GM18873 (cell line): Measurements from ENCODE around the gene RBM5.

Experiments used
- ATAC-seq: cut with Tn5 transposase; IDR thresholded peaks from one replicate; pipeline ENCODE4 v1.9.1; 2021; ENCODE audit warnings: mild to moderate bottlenecking, moderate library complexity, moderate number of reproducible peaks; ENCODE audit not compliant: unreplicated experiment, low FRiP score

The RBM5 gene

DNA sequence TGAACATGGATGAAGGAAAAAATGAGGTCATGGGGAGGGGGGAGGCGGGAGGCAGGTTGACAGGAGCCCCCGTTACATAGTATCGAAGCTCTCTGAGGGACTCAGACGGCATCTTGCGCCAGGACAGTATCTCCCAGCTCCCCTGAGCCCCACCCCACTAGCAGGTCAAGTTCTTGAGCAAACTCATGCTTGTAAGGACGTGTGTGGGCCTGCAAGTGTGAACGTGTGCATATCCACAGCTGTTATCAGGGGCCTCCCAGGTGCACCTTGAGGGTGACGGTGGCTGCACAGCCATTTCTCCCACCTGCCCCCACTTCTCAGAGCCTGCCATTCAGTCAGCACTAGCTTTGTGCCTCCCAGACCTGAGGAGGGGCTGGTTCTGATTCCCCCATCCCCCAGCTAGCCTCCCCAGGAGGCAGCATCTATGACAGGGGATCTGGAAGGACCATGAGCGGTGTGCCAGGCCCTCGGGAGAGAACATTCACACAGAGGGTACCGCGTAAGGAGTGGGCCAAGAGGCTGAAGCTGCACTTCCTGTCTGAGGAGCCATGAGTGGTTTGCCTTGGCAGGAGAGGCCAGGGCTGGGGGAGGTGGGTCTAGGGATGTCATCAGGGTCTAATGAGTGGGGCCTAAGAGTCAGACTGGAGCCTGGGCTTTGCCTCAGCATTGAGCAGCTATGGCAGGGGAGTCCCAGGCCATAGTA, 69.3 kb downstream of the RBM5 start:
- ATAC-seq = no peak

DNA sequence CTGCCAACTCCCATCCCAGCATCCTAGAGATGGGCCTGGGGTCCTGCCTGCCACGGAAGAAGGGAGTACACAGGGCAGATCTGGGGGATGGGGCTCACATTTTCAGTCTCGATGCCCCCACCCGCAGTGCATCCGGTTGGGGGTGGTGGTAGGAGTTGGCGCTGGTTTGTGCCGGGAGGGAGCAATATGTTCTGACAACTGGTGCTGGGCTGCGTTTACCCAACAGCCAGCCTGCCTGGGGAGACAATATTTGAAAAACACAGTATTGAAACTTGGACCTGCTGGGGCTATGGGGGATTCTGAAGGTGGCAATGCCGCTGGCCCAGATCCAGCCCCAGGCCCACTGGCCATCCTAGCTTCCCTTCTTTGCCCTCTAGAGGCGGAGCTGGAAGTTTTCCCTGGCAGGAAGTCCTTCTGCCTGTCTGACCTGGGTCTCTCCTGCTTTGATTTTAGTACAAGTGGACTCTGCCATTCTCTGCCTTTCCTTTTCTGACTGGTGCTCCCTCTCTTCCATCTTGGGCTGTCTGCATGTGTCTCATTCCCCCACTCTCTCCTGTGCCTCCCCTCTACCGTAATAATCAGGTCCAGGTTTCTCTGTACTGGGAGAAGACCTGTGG, 69.9 kb downstream of the RBM5 start:
- no peak for ATAC-seq

DNA sequence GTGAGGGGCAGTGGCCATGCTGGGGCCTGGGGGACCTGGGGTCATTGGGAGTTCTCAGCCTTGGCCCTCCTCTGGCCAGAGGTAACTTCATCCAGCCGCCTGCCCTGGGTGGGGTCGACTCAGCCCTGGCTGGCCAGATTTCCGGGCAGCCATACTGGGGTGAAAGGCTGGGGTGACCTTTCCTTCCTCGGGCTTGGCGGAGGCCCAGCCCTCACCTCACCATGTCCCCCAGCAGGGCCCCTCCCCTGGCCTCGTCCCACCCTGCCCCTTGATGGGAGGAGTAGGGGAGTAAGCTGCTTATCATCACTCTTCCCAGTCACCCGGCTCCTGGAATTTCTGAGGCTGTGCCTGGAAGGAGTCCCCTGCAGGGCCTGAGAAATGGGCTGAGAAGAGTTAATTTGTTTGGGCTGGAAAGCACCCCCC, 71.9 kb downstream of the RBM5 start:
- ATAC-seq = no peak

DNA sequence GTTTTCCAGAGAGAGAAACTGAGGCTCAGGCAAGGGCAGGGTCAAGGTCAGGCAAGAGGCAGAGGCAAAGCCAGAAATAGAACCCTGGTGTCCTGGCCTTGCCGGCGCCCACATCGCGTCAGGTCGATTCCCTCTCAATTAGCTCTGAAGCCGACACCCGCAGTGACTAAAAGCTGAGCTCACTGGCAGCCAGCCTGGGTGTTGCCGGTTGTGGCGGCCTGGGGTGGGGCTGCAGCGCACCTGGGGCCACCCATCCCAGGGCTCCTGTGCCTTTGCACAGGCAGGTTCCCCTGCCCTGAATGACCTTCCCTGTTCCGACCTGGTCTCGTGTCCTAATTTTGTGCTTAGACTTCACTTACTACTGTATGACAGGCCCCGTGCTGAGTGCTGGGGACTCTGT, 72.6 kb downstream of the RBM5 start:
- no peak for ATAC-seq

DNA sequence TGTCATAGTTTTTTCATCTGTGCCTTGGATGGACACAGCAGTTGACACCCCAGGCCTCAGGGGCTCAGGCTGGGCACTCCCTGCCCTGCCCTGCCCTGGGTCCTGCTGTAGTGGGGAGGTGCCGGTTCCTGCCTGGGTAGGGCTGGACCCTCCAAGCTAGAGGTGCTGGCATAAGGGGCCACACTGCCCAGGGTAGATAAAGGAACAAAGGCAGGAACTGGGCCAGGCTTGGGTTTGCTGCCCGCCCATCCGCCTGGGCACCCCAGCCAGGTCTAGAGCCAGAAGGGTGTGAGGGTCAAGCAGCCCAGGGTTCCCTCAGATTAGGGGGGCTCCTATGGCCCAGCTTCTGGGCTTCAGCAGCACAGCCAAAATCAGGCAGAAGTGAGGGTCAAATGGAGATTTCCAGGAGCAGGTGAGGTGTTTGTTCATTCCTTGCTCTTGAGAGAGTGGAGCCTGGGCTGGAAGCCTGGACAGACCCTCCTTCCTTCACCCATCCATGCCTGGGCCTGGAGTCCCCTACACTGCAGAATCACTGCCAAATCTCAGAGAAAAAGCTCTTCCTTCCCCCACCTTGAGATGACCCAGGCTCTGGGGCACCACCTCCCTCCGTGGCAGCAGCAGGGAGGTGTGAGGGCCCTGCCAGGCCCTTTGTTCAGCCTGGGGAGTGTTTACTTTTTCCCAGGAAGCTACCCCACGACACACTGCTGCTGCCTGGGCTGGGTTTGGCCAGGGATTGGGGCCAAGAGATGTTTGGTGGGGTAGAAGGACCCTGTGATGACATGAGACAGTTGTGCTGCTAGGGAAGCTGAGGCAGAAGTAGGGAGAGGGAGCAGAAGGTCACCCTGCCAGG, 73.5 kb downstream of the RBM5 start:
- ATAC-seq = no peak

DNA sequence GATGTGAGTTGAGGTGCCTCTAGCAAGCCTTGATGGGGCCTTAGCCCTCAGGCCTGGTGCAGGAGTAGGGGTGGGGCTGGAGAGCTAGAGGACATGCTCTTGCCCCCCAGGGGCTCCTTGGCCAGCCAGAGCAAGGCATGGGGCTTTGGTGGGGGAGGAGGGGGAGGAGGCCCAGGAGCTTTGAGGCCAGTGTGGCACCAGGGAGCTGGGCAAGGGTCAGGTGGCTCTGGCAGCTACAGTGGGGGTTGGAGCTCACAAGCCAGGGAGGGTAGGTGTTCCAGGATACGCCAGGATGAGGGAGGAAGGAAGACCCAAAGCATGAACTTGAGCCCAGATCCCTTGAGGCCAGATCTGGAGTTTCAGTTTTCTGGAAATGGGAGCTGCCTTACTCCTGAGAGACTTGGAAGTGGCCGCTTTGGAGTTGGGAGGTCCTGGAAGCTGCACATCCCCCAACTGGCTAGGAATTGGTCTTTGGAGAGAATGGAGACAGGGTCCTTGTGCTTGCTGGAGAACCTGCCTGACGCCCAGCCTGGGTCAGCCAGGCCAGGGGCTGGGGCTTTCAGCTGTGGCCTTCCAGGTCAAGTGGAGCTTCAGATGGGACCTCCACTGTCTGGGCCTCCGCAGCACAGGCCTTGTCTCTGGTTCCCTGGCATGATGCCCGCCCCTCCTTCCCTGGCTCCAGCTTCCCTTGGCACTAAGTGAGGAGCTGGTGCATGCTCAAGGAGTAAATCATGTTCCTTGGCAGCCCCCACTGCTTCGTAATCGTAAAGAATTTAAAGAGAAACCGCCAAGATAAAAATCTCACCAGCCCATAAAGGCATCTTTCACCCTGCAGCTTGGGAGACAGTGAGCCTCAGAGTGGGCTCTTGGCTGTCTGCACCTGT, 75.1 kb downstream of the RBM5 start:
- ATAC-seq = no peak

DNA sequence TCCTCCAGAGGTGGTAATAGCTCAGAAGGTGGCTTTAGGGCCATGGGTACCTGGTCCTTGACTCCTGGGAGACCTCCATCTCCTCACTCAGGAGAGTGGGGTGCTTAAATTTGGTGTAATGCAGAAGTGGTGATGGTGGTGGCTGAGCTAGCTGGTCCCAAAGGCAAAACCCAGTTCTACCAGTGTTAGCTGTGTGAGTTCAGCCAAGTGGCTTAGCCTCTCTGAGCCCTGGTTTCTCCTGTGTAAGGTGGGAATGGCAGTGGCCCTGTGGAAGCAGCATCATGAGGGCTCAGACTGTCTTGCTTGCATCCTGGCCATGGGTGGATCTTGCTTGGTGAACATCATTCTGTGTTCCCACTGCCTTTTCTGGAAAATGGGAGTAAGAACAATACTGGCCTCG, 75.8 kb downstream of the RBM5 start:
- no peak for ATAC-seq

DNA sequence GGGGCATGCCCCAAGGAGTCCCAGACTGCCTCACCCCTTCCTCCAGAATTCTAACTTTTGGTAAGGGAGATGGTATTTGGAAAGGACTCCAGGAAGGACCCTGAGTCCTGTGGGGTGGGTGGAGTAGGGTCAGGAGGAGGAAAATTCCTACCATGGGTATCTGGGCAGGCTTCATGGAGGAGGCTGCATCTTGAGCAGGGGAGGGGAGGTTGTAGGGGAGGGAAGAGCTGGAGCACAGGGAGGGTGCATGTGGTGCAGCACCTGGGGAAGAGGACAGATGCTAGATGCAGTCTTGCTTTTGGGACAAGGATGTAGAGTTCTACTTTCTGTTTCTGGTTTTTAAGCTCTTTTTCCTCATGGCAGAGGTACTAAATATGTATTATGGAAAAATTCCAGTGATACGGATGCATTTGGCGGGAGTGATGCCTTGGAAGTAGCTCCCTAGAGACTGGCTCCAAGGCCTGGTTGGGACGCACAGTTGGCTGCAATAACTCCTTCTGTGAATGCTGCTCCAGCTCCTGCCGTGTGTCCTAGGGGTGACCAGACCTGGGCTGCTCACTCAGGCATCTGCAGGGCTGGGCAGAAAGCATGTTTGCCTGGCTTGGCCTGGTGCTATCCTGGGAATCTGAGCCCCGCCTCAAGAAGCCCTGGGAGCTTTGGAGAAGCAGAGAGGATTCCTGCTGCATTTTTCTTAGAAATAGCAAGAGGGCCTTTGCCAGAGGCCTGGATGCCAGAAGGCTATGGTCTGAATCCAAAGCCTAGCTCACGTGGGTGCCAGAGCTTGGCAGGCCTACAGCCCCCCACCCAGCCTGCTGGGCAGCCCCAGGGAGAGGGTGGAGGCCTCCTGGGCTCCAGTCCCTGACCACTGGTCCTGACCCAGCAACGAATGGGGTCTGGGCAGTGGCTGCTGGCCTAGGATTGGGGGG, 76.5 kb downstream of the RBM5 start:
- ATAC-seq = no peak

DNA sequence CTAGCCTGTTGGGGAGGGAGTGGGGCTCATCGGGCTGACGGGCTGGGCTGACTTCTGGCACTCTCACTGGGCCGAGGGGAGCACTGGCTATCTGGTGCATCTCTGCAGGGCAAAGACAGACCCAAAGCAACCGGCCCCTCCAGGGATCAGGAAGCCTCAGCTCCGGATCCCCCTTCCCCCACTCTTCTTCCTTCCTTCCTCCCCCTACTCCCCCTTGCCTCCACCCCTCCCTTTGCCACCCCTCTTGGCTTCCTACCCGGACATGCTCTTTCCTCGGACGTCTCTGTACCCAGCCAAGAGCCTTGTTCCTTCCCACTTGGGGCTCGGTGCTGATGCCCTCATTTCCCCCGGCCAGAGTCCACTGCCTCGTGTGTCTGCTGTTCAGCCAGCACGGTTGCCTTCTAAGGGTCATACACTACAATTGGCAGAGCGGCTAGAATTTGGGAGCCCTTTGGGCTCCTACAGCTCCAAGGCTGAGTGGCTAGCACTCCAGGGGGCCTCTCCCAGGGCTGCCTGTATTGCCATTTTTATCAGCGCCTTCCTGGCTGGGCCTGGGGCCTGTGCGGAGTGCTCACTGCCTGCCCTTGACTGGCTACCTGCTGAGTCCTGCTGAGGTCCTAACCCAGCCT, 77.3 kb downstream of the RBM5 start:
- no peak for ATAC-seq

DNA sequence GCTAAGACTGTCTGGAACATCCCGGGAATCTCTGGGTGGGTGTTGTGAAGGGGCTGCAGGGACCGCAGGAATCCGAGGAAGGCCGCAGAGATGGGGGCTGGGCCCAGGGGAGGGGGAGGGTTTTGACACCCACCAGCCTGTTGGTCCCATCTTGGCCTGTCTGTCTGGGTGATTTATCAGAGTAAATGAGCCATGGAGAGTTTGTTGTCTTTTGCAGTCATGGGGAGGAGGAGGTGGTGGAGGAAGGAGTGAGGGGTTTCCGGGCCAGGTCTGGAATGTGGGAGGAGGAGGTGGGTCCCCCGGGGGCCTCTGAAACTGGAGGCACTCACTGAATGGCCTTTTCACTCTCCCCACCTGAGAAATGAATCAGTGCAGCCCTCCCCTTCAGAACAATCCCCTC, 77.9 kb downstream of the RBM5 start:
- ATAC-seq = no peak

DNA sequence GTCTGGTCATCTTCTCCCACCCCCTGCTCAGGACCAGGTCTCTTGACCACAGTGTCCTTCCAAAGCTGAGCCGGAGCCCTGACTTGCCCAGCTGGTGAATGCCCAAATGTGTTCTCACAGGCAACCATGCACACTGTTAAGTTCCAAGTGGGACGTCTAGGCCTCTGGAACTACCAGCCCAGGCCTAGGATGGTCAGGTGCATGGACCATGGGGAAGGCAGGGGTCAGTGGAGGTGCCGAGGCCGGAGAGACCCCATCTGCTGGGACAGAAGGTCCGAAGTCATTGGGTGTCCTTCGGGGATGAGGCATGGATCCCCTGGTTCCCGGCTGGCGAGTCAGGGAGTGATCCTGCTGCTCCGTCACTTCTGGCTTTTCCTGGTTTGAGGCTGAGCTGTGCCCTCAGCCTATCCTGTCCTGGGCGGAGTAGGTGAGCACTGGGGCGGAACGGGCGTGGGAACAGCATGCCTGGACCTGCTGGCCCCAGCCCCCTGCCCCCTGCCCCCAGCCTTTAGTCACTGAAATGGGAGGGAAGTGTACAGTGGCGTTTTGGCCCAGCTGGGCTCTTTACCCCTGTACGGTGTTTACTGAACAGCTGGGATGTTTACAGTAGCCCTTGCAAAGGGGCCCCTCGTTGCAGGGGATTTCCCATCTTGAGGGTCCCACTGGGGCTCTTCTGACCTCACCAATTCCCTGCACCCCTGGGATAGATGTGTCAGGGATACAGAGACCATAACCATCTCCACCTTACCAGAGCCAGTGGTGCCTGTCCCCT, 78.5 kb downstream of the RBM5 start:
- no peak for ATAC-seq

DNA sequence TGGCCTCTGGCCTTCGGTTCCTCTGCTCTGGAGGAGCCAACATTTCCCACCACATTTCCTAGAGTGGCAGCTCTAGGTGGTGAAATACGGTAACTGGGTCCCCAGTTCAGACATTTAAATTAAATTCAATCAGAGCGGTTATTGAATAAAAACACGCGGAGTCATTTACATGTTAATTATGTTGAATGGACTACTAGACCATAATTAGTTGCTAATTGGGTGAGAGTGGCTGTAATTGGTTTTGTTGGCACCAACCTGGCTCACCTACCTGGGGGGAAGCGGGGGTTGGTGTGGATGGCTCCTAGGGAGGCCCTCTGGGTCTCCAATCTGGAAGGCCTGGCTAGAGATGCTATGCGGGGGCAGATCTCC, 79.1 kb downstream of the RBM5 start:
- ATAC-seq = no peak

DNA sequence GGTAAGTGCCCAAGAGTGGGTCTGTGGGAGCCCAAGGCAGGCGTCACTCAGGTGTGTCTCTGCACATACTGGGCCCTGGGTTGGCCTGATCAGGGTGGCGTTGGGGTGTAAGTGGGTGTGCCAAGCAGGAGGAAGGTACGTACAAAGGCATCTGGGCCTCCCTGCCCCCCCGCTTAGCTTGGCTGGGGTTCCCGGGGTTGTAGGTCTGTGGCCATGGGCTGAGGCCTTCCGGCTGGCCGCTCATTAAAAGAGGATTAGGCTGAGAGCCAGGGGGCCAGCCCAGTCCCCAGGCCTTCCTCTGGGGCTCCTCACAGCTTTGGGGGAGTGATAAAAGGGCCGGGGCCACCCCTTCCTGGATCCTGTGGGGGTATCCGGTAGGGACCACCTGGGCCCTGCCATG, 79.7 kb downstream of the RBM5 start:
- ATAC-seq = no peak
